HG03095 (cell line): ENCODE data around the gene DBF4.

Experiments
- ATAC-seq: cut with Tn5 transposase; IDR thresholded peaks from one replicate; pipeline ENCODE4 v1.9.1; 2021; ENCODE audit warnings: moderate library complexity; ENCODE audit not compliant: unreplicated experiment

DBF4 gene

GRCh38 chr7:87948371-87948770 is 72.1 kb downstream of the DBF4 start:
- no peak for ATAC-seq
